NCI-H1092 (cell line): ENCODE data around the gene AGXT.

ENCODE experiments used
- DNase-seq: peaks from one replicate; lab custom pipeline; 2025; lab: John Stamatoyannopoulos, UW

Gene AGXT

DNA sequence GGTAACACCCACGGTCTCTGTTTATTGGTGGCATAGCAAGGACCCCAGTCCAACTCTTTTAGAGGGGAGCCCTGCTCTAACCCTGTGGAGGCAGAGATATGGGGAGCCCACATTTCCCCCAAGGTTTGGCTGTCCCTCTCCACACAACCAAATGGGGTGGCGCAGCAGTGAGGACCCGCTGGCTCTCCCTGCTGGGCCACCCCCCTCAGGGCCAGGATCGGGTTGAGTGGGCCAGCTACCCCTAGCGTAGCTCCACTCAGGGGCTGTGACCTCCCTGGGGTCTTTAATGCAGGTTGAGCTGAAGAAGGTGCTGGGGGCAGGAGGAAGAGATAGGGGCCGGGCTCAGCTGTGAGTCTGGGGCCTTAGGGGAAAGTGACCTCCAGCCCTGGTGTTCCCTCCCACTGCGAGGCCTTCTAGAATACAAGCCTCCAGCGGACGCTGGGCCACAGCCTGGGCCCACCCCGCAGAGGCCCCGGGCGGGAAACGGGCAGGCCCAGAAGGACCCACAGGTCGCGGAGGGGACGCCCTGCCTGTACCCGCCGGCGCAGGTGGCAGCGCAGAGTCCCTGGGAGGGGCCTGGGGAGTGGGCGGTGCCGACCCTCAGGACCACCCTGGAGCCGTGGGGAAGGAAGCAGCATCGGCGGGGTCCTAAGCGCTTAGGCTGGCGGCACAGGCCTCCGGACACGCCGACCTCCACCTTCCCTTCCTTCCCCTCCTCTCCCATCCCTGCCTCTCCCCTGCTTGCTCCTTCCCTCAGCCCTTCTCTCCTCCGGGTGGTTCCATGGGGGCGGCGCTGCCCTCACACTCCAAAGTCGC lies 47.1 kb downstream of the AGXT start:
- DNase-seq, result no peak

DNA sequence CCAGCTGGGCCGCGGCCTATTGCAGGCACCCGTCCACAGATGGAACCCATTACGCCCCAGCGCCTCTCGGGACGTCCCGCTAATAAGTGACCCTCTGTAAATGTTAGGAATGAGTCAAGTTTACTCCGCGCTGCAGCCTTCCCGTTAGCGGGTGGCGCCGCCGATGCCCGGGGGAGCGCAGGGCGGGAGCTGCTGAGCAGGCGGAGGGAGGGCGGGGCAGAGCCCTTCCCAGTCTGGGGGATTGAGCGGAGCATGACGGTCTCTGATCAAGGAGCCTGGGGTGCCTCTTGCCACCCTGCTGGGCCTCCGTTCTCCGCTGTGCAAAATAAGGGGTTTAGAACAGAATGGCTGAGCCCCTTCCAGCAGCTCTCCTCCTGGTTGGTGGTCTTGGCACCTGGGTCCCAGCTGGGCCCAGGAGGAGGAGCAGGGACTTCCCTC lies 48.0 kb downstream of the AGXT start:
- no peak for DNase-seq

DNA sequence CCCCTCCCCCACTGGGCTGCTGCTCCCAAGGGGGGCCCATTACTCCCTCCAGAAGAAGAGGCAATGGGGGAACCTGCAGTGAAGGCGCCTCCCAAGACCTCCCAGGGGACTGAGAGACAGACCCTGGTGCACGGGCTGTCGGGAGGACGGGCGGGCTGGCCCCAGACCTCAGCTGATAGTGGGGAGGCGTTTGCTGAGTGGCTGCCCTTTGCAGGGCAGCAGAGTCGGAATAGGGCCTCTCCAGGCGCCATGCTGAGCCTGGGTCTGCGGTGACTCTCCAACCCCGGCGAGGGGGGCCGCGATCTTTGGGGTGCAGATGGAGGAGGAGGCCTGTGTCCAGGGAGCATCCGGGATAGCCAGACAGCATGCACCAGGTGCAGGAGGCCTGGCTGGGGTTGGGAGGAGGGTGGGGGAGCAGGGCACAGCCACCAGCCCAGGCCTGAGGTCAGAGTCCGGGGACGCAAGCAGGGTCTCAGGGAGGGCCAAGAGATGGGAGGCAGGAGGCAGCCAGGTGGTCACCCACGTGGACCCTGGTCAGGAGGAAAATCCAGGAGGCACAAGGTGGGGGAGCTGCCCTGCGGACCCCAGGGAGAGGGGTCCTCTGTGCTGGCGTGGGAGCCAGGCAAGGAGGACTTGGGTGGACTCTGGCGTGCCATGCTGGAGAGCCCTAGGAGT lies 48.5 kb downstream of the AGXT start:
- no peak for DNase-seq

DNA sequence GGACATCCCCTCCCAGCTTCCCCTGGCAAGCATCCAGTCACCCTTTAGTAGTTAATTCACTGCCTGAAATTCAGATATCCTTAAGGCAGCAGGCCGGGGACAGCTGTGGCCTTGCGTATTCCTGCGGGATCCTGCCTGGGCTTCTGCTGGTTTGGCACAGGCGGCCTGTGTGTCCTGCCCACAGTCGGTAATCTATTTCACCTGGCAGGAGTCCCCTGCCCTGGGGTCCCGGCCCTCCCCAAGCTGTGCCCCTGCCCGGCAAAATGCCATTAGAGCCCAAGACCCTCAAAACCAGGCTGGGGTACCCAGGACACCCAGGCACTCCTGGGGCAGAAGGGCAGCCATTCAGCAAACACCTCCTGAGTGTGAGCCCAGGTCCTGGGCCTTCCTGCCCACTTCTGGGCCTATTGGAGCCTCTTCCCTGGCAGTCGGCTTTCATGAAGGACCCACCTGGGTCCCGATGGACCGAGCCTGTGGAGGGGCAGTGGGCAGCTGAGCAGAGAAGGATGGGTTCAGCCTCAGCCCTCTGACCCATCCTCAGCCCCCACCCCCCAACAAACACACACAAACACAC lies 49.1 kb downstream of the AGXT start:
- no peak for DNase-seq

DNA sequence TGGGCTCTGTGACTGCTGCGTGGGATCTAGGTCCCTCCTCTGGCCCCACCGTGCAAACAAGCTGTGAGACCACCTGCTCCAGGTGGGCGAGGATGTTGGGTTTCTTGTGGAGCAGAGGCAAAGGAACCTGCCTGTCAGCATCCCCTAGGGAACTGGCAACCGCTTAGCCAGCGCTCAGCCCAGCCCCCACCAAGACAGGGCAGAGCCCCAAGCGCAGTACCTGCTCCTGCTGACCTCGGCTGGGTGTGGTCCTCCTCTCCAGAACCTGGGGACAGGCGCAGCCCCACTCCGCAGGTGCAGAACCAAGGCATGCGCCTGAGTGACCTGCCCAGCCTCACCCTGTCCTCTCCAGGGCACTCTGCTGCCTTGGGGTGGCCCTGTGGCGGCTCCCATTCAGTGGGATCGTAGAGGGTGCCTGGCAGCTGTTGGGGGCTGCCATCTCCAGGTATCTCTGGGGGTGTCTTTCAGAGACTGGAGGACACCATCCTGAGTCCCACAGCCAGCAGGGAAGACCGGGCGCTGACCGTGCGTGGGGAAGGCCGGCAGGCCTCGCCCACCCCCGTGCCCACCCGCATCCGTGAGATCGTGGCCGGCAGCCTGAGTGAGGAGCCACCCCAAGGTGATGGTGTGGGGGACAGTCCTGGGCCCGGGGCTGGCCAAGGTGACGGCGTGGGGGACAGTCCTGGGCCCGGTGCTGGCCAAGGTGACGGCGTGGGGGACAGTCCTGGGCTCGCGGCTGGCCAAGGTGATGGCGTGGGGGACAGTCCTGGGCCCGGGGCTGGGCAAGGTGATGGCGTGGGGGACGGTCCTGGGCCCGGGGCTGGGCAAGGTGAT lies 49.9 kb downstream of the AGXT start:
- DNase-seq, result no peak

DNA sequence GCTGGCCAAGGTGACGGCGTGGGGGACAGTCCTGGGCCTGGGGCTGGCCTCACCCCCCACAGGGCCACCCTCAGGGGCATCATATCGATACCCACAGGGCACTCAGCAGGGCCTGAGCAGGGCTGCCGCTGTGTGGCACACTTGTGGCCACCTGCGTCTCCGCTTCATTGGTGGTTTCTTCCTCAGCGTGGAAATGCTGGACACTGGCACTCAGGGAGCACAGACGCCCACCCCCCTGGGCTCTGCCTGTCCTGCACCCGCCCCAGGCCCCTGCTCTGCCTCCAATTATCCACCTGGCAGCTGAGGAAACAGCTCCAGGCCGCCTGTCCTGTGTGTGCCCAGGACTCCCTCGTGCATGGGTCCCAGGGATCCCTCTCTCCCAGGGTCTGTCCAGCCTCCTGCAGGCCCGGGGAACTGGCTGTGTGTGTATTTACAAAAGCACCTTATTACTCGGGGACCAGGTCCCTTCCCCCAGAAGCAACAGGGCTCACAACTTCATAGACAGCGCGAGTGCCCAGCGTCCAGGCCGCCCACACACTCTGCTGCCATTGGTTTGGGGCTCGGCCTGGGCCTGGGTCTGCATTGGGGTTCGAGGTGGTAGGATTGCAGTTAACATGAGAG lies 50.6 kb downstream of the AGXT start:
- no peak for DNase-seq

DNA sequence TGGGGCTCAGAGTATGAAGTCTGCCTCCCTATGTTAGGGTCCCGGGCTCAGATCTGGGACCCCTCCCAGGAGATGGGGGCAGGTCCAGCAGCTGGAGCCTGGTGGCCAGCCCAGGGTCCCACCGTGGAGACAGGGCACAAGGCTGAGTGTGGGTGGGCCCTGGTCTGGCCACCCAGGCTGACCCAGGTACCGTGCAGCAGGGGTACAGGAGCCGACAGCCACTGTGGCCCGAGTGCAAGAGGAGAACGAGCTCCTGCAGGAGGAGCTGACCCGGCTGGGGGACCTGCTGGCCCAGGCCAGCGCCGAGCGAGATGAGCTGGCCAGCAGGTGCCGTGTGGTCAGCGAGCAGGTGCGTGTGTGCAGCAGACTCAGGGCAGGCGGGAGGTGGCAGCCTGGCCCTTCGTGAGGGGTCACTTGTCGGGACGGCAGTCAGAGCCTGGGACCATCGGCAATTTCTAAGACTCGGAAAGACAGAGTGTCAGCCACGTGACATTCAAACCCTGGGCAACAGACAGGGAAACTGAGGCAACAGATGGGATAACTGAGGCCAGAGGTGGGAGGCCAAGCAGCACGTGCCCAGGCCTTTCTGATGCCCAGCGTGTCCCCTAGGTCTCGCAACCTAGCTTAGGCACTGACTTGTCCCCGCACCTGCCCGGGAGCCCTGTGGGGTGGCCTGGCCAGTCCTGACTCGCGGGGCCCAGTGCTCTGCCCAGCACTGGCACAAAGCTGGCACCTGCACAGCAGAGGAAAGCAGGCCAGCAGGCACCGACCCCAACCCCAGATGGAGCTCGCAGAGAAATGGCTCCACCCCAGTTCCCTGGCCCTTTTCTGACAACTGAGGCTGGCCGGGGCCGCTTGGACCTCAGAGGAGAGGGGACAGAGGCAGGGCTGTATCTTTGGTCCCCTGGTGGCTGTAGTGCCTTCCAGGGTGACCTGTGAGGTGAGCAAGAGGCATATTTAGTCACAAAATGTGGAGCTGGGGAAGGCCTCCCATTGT lies 51.5 kb downstream of the AGXT start:
- DNase-seq, result no peak

DNA sequence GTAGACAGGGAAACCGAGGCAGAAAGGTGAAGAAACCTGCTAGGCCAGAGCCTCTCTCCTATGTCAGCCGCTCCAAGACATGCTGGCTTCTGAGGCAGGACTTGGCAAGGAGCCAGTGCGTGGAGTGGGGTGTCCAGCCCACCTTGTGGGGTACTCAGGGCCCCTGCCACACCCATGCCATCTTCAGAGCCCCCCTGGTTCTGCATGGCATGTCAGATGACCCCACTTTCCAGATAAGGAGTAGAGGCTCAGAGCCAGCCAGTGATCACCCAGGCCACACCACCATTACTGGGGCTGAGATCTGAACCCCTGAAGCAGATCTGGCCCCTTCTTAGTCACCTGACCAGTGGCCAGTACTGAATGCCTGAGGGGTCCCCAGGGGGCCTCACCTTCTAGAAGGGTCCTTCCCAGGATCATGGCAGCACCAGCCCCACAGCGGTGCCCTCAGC lies 52.2 kb downstream of the AGXT start:
- no peak for DNase-seq

DNA sequence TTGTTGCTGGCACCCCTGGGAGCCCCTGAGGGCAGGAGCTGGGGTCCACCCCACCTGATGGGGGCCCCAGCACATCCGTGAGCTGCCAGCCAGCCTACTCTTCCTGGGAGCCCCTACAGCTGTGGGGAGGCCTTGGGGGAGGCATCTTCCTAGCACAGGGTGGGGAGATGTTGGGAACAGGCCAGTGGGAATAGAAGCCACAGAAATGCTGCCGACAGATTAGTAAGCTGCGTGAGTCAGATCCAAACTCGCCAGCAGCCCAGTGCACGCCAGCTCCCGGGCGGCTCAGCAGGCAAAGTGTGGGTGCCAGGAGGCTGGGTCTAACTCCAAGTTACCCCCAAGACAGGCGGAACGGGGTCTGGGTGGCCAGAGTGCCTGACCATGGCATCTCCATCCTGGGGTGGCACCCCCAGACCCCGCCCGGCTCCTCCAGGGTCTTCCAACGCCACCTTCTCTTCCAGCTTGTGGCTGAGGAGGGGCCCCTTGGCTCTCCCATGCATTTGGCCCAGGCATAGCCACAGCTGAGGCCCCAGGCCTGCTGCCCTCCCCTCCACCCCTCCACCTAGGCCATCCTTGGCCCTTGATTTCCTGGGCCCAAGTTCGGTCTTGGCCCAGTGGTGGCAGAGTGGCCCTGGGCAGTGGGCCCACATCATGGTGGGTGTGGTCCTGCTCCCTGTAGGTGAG lies 52.8 kb downstream of the AGXT start:
- DNase-seq, result no peak

DNA sequence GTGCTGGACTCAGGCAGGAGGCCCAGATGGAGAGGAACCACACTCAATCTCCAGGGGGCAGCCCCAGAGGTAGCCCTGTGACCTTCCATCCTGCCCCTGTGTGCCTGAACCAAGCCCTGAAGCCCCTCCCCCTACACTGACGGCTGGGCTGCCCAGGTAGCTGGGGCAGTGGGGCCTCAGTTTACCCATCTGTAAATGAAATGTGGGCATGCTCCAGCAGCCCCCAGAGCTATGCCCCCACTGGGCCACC lies 53.3 kb downstream of the AGXT start:
- no peak for DNase-seq

DNA sequence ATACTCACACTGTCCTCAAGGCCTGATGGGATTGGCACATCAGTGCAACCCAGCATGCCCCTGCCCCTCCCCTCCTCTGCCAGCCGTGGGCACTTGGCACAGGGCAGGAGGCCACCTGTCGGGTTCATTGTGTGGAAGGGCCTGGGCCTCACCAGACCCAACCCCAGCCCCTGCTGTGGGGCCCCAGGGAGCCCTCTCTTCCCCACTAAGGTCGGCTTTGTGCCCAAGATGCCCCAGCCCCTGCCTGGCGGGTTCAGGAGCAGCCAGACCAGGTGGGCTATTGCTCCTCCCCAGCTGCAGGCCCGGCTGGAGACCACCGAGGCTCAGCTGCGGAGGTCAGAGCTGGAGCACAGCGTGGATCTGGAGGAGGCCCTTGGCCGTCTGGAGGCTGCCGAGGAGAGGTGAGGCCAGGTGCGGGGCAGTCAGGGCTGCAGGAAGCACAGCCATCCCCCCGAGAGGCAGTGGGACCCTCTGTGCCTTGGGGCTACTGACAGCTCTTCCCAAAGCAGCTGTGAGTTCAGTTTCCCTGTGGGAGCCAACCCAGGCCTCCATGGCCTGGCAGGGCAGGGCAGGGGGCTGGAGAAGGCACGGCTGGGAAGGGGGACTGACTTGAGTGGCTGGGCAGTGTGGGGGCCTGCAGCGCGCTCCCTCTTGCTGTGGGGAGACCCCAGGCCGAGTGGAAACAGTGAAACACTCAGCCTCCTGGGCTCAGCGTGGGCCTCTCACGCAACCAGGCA lies 53.8 kb downstream of the AGXT start:
- DNase-seq, result no peak

DNA sequence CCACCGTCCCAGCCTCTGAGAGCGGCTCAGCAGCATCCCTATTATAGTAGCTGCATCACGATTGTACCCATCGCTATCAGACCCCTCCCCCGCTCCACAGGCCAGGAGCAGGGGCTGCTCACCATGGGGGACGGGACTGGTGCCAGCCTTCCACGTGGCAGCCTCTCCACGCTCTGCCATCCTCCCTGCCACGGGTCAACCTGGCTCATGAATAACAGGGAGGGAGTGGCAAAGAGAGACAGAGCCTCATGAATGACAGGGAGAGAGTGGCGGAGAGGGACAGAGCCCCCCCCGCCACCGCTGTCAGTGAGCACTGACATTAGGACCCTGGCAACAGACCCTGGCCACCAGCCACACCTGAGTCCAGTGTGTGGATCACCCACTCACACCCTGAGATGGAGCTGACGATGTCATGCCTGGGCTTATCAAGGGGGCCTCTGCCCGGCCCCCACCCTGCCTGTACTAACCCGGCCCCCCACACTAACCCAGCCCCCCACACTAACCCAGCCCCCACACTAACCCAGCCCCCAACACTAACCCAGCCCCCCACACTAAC lies 54.4 kb downstream of the AGXT start:
- DNase-seq, result no peak

DNA sequence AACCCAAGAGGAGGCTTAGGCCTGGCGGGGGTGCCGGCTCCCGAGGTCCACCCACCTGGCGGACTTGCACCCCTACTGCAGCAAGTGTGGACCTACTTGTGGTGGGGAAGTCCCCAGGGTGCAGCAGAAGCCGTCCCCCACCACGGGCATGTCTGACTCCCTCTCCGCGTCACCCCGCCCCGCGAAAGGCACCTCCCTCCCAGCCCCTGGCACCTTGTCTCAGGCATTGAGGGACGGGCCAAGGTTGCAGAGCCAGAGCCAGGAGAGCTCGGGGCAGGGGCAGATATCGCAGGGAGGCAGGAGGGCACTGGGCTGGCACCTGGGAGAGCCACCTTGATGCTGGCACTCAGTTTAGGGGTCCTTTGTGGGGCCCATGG lies 56.6 kb downstream of the AGXT start:
- DNase-seq, result no peak

DNA sequence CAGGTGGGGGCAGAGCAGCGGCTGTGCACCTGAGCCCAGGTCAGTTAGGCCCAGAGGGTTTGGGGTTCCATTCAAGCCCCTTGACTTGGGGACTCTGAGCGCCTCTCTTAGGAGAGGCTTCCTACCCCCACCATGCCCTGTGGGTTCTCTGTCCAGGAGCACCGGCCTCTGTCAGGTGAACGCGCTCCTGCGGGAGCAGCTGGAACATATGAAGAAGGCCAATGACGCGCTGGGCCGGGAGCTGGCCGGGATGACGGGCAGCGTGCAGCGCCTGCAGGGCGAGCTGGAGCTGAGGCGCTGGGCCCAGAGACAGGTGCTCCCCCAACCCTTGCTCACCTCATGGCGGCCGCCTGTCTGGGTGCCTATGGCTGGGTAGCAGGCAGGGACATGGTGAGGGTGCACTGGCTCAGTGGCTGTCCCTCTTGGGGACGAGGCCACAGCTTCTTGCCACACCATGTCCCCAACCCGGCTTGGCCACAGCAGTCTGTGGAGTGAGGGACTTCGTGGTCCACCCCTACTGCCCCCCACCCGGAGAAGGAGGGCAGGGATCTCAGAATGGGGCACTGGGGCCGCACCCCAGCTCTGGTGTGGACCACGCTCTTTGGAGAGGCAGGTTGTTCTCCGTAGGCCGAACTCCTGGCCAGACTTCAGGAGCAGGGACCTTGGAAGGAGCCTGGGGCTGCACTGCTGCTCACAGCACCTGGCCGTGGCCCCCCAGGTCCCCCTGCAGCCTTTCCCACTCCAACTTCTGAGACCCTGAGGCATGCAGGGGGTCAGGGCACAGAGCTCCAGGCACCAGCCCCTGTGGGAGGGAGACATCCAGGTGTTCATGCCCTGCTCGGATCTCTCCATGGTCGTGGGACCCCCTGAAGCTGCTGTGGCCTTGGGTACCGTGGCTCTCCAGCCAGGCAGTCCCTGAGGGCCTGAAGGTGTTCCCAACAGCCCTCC lies 57.2 kb downstream of the AGXT start:
- no peak for DNase-seq

DNA sequence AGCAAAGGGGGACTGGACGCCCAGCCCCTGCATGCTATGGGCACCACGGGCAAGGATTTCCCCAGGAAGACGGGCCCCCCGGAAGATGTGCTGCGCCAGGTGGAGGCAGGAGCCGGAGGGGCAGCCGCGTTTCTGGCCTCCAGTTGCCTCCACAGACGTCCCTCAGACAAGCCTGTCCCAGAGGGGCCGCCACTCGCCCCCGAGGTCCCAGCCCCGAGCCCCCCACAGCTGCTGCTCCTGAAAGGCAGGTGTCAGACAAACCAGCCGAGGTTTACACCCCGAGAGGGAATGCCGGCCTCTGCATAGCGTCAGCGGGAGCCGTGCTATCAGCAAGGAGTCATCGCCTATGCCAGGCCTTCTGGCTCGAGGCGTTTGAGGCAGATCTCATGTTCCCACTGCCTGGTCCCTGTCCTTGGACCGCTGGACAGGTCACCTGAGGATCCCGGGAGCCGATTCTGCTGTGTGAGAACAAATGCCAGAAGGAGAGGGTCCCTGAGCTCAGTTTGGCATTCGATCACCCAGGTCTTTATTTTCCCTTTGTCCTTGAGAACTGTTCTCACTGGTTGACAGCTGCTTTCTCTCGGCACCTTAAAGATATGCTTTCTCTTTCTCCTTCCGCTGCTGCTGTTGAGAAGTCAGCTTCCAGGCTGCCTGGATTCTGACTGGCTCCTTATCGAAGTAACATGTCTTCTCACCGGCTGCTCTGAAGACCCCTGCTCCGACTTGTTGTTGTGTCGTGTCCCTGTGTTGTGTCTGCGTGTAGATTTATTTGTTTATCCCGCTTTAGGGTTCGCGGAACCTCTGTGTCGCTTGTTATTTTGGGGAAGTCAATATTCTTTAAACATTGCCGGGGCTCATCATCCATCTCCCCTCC lies 58.1 kb downstream of the AGXT start:
- DNase-seq, result no peak

DNA sequence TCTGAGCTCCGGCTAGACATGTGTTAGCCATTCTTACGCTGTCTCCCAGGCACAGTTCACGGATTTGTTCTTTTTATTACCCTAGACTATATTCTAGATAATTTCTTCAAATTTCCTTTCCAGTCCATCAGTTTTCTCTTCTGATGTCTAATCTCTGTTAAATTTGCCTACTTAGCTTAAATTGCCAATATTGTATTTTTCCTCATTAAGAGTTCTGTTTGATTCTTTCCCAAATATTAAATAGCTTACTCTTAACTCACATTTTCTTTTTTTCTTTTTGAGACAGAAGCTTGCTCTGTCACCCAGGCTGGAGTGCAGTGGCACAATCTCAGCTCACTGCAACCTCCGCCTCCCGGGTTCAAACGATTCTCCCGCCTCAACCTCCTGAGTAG lies 58.8 kb downstream of the AGXT start:
- DNase-seq, result no peak
